Central memory CD4-positive, alpha-beta T cell (primary cell): Measurements from ENCODE around the gene HOXB5.
A peak's percentile ranks its signal among the peaks of the same experiment; 100 is the strongest.

ENCODE experiments used
- DNase-seq: peaks from one replicate; pipeline ENCODE4 v3.0.0; 2022

The HOXB5 gene

DNA sequence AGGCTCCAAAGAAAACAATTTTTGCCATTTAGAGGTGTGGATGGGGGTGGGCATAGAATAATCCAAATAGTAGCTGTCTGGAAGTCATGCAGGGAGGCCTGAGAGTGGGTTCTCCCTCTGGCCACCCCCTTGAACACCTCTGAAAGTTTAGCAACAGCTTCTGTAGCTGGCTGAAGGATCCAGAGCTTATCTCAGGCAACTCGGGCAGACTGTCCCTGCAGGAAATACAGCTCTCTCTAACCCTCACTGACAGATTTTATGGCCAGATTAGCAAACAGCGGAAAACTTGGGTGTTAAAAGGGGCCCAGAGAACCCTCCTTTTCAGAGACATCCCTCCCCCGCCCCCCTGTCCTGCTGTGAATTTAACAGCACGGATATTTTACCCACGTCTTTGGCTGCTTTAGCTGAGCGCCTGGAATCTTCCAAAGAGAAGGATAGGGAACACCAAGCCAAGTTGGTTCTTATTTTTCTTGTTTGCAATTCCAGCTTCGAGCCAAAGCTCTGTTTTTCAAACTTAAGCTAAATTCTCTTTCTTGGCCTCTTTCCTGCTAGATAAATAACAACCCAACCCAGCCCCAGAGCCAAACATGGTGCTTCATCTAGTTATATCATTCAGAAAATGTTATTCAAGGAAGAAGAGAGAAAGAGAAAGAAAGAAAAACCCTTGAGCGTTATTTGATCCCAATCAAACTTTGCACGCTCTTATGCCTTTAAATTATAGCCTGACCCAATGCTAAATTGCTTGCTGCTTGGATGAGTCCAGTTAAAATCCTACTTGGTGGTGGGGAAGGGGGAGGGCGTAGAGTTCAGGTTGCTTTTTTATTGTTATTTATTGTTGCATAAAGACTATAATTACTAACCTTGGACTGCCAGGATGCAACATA lies 46.4 kb downstream of the HOXB5 start:
- peak; percentile 12 for DNase-seq

DNA sequence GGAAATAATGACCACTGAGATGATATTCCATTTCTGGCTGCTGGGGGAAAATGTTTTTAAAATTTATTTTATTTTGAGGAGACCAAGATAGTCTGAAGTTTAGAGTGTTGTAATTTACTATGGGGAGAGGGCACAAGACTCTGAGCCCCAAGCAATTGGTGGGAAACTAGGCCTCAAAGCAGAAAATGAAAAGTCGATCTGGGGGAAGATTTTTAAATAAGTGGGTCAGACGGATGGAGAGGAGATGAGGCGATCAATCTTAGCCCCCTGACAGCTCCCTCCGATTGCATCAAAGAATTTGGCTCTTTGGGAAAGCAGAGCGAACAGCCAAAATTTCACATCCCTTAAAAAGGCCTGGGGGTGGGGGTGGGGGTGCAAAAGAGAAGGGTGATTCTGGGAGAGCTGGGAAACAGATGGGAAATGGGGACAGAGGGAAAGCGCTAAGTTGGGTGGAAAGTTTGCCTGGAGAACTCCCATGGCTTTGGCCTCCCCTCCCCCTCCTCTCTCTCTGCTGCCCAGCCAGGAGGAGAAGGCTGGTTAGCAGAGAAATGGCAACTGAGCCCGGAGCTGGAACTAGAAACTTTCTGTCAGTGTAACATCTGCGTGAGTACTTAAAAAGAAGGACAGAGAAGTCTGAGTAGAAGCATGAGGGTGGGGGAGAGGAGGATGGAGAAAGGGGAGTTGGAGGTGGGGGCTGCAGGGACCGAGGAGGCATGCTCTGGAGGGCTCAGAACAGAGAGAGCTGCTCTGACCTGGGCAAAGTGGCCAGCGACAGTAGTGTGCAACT lies 47.2 kb downstream of the HOXB5 start:
- no peak for DNase-seq

DNA sequence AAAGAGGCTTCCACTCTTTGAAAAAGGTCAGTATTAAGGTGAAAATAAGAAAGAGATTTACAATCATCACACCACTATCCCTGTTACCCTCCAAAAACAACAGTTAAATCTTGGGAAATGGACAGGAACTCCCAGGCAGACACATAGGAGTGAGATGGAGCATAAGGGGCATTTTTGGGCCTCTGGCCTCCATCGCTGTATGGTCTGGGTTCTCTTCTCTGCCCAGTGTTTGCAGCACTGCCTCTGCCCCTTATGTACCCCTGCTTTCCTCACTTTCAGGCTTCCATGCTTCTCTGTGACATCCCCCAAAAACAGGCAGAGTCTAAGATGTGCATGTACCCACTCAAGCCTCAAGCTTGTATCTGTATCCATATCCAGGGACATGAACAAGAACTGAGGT lies 48.0 kb downstream of the HOXB5 start:
- DNase-seq = no peak

DNA sequence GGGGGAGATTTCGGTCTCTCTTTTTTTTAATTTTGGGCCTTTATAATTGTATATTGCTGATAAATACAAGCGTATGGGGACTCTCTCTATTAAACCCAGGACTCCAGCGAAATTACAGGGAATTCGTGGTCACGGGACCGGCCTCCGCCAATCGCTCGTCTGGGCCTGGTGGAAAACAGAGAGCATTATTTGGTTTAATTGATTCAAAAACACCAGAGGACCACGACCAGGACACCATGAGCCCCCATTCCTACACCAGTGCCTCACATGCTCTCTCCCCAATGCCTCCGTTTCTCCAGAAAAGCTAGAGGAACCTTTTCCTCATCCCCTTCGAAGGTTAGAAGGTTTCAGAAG lies 48.6 kb downstream of the HOXB5 start, which contains the start of gene HOXB2:
Gene HOXB2 (minus strand): TSS at position 88 of the 354 bp plus-strand sequence. CDS start 198 bp downstream, outside the sequence.
- DNase-seq = no peak

DNA sequence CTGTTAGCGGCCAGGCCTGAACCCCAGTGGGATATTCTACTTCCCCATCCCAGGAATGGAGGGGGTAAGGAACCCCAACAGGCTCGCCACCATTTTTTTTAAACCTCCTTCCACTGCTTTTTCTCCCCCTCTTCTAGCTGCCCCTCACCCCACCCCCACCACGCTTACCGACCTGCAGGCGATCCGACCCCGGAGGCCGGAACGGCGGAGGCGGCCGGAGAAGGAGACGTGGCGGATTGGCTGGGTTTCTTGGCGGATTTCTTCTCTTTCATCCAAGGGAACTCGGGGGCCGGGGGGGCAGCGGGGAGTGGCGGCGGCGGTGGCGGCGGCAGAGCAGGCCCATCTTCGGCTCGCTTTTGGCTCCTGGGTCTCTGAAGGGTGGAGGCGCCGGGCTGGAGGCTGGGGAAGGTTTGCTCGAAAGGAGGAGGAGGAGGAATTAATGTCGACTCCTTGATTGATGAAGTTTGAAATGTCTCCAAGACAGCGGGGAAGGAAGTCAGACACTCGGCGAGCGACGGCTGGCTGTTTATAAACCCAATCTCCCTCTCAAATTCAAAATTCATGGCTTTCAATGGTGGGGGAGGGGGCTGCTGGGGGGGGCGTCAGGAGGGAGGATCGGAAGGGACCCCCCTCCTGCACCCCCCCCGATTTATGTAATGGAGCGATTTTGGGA lies 49.1 kb downstream of the HOXB5 start:
- peak; percentile 31 for DNase-seq

DNA sequence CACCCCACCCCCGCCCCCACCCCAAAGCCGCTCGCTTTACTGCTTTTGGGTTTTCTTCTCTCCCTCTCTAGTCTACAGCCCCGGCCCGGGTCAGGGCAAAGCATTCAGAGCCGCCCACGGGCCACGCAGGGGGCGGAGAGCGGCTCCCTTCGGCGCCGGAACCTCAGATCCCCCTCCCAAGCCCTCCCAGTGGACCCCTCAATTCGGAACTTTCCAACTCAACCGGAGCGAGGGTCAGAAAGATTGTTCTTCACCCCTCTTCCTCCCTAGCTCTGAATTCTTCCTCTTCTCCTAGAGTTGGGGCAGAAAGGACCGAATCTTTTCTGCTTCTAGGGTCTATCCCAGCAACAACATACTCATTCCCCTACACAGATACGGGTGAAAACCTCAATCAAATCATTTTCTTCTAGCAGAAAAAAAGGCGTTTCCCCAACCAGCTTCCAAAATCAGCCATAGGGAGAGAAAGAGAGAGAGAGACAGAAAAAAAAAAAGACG lies 49.7 kb downstream of the HOXB5 start:
- peak; percentile 32 for DNase-seq

DNA sequence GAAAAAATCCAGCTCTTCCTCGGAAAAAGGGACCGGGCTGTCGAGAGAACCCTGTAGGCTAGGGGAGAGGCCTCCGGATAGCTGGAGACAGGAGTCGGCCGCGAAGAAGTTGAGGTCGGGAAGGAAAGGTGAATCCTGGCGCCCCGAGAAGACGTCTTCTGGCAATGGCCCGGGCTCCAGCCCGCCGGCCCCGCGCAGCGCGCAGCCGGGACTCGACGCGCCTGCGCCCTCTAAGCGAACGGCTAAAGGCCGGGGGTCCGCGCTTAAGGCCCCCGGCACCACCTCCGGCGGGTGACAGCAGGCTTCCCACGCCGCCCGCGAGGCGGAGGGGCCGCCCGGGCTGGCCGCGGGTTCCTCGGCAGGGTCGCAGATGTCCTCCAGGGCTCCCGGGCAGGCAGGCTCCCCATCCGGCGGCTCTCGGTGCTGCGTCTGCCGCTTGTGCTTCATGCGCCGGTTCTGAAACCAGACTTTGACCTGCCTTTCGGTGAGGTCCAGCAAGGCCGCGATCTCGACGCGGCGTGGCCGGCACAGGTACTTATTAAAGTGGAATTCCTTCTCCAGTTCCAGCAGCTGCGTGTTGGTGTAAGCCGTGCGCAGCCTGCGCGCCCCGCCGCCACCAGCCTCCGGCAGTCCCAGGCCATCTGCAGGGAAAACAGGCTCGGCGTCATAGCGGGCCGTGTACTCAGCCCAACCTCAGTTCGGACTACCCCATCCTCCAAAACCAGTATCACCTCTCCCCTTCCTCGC lies 50.3 kb downstream of the HOXB5 start:
- peak; percentile 62 for DNase-seq

DNA sequence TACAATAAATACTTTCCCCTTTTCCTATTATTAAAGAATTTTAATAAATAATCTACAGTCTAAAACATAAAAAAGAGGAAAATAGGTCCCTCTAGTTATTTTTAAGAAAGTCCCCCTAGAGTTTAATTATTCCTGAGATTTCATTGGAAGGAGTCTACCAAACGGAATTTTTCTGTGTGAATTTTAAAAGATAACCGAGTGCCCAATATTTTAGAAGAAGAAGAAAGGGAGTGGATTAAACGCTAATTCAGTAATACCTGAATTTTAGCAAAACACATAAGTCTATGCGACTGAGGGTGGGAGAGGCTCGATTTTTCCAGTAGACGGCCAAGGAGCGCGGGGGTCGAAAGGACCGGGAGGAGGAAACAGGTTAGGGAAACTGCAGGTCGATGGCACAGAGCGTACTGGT lies 50.9 kb downstream of the HOXB5 start:
- no peak for DNase-seq

DNA sequence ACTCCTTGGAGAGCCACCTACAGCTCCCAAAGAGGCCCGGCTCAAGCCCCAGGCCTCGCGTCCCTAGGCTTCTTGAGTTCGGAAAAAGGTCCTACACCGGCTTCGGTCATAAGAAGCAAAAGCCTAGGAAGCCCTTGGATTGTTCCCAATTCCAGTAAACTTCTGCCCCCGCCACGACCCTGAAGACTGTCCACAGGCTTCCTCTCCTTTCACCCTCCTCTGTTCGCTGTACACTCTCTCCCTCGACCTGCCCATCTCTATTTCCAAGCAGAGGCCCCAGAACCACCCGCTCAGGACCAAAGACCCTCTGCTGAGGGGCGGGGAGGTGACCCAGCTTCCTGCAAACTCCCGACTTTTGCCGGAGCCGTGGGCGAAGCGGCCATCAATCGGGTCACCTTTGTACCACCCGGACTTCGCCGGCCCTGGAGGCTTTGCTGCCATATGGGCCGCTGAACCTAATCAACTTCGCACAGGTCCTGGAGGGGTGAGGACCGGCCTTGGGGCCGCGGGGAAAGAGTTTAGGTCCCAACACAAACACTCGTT lies 51.4 kb downstream of the HOXB5 start:
- DNase-seq = peak; percentile 28

DNA sequence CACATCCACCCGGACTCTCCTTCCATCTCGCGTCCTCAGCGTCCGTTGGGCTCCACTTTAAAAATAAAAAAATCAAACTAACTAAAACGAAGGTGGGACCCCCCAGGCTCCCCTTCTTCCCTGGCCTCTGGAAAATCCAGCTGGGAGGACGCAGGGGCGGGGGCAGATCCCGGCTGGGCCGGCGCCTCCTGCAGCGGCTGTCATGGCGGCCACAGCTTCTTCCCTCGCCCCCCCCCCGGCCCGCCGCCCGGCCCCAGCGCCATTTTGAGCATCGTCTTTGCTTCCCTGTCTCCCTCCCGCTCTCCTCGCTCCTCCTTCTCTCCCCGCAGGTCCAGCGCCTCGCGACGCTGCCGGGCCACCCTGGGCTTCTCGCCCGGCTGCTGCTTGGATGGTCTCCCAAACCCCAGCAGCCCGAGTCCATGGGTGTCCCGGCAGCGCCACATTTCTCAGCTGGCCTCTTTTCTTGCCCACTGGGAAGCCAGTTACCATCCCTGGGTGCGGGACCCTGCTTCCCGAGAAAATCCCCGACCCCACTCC lies 51.9 kb downstream of the HOXB5 start:
- peak; percentile 44 for DNase-seq
